Endothelial cell of umbilical vein (primary cell): Measurements from ENCODE around the gene PCARE. TPM values are rescaled to one million over a fixed set of nuclear protein-coding genes. Genes with fewer than 3 reads are reported as not detected.
A peak's percentile ranks its signal among the peaks of the same experiment; 100 is the strongest.

ENCODE experiments used
- BruUV-seq: library from RNA; stranded (reverse); fragments of 400-500 nt; replicated peaks from 2 replicates; lab custom pipeline; 2021; lab: Mats Ljungman, UMichigan
- CTCF ChIA-PET: fragments of 300-600, 350-600 bp; sonication (Branson Sonifier 250); formaldehyde crosslinking; loops from one replicate; lab custom pipeline; 2021; ENCODE audit warnings: antibody characterized with exemption, inconsistent platforms; lab: Charles Lee
- POLR2A ChIA-PET: fragments of 300-600, 350-600 bp; sonication (Branson Sonifier 250); formaldehyde crosslinking; loops from one replicate; lab custom pipeline; 2021; ENCODE audit warnings: antibody characterized with exemption, inconsistent platforms; lab: Charles Lee
- DNase-seq: peaks from one replicate; pipeline ENCODE4 v3.0.0-alpha.2; 2011; ENCODE audit warnings: low read depth, low spot score
- FAIRE-seq: peaks from 2 replicates; lab custom pipeline; 2011; peaks lifted over from hg19 to GRCh38; lab: Jason Lieb, UNC
- H2AFZ ChIP-seq: 2 replicates; pipeline ENCODE4 v1.6.0; 2012; ENCODE audit warnings: low read depth, low read length, control low read depth, inconsistent platforms
- H3K27ac ChIP-seq: 2 replicates; pipeline ENCODE4 v1.5.1; 2011; ENCODE audit warnings: low read depth, mild to moderate bottlenecking, control low read depth, low read length, moderate library complexity; ENCODE audit not compliant: insufficient read depth
- H3K27me3 ChIP-seq, 2 experiments: 2 replicates each; pipeline versions ENCODE4 v1.6.0 to v1.6.1; 2011; ENCODE audit warnings: low read length in 2 of 2, mixed read lengths in 1 of 2; ENCODE audit not compliant: control insufficient read depth in 2 of 2, insufficient read depth in 2 of 2
- H3K36me3 ChIP-seq, 2 experiments: 2 replicates in 1 of 2; 3 replicates in 1 of 2; pipeline ENCODE4 v1.5.1; 2011; ENCODE audit warnings: low read length in 2 of 2, mild to moderate bottlenecking in 1 of 2, moderate library complexity in 1 of 2; ENCODE audit not compliant: control insufficient read depth in 2 of 2, insufficient read depth in 2 of 2; ENCODE audit errors: extremely low read depth in 1 of 2
- H3K4me1 ChIP-seq: 3 replicates; pipeline ENCODE4 v1.5.1; 2011; ENCODE audit warnings: mild to moderate bottlenecking, low read length; ENCODE audit not compliant: control insufficient read depth, insufficient read depth; ENCODE audit errors: extremely low read depth
- H3K4me2 ChIP-seq: 2 replicates; pipeline ENCODE4 v1.6.1; 2011; ENCODE audit warnings: low read length, control low read depth, mixed read lengths; ENCODE audit not compliant: insufficient read depth
- H3K4me3 ChIP-seq, 3 experiments: fragments of 200-600 bp in 1 of 3; sonication (generic), shearing (Covaris generic) in 1 of 3; replicated peaks in 1 of 3; 2 replicates each; pipeline ENCODE4 v1.5.1; 2011 to 2016; ENCODE audit warnings: control low read depth in 3 of 3, low read length in 3 of 3, mild to moderate bottlenecking in 2 of 3, inconsistent platforms in 1 of 3, low read depth in 1 of 3, moderate library complexity in 1 of 3; ENCODE audit not compliant: insufficient read depth in 1 of 3
- H3K79me2 ChIP-seq: 2 replicates; pipeline ENCODE4 v1.6.0; 2012; ENCODE audit warnings: low read length, inconsistent platforms; ENCODE audit not compliant: control insufficient read depth, insufficient read depth
- H3K9ac ChIP-seq: replicated peaks from 2 replicates; pipeline ENCODE3; 2011; ENCODE audit warnings: low read length, control low read depth; ENCODE audit not compliant: insufficient read depth; ENCODE audit errors: extremely low read depth
- H3K9me1 ChIP-seq: replicated peaks from 3 replicates; pipeline ENCODE4 v1.6.0; 2011; ENCODE audit warnings: mild to moderate bottlenecking, low read length; ENCODE audit not compliant: control insufficient read depth, insufficient read depth; ENCODE audit errors: extremely low read depth
- H3K9me3 ChIP-seq: replicated peaks from 2 replicates; pipeline ENCODE4 v1.5.1; 2012; ENCODE audit warnings: low read length, inconsistent platforms; ENCODE audit not compliant: control insufficient read depth, insufficient read depth
- H4K20me1 ChIP-seq: replicated peaks from 2 replicates; pipeline ENCODE3; 2011; ENCODE audit warnings: mild to moderate bottlenecking, low read length; ENCODE audit not compliant: control insufficient read depth, insufficient read depth; ENCODE audit errors: extremely low read depth
- CTCF ChIP-seq, 2 donors: IDR thresholded peaks; 1 replicate in 1 of 2; 2 replicates in 1 of 2; pipeline ENCODE4 v1.5.1; 2011; ENCODE audit warnings: low read length in 2 of 2, mild to moderate bottlenecking in 2 of 2, moderate library complexity in 2 of 2, control low read depth in 1 of 2, inconsistent platforms in 1 of 2, low read depth in 1 of 2; ENCODE audit not compliant: insufficient read depth in 1 of 2; ENCODE audit errors: extremely low read depth in 1 of 2
- EZH2 ChIP-seq: IDR thresholded peaks from 2 replicates; pipeline ENCODE4 v1.6.1; 2012; ENCODE audit warnings: borderline replicate concordance, low read depth, mild to moderate bottlenecking, moderate library complexity, low read length, inconsistent platforms; ENCODE audit not compliant: severe bottlenecking
- FOS ChIP-seq: IDR thresholded peaks from 2 replicates; pipeline ENCODE4 v1.6.1; 2011; ENCODE audit warnings: mild to moderate bottlenecking, low read length, moderate library complexity, borderline replicate concordance; ENCODE audit not compliant: insufficient read depth
- GATA2 ChIP-seq: IDR thresholded peaks from 2 replicates; pipeline ENCODE4 v1.7.0; 2011; ENCODE audit warnings: low read depth, mild to moderate bottlenecking, moderate library complexity, mixed read lengths, low read length; ENCODE audit not compliant: insufficient read length, insufficient read depth
- JUN ChIP-seq: IDR thresholded peaks from 2 replicates; pipeline ENCODE4 v1.6.1; 2011; ENCODE audit warnings: borderline replicate concordance, low read depth; ENCODE audit not compliant: insufficient read length, insufficient read depth
- MAX ChIP-seq: IDR thresholded peaks from 2 replicates; pipeline ENCODE4 v1.6.1; 2011; ENCODE audit not compliant: insufficient read depth, insufficient read length
- MYC ChIP-seq: IDR thresholded peaks from one replicate; pipeline ENCODE4 v1.6.1; 2011; ENCODE audit warnings: mild to moderate bottlenecking, low read depth, low read length
- POLR2A ChIP-seq: IDR thresholded peaks from 2 replicates; pipeline ENCODE4 v1.6.1; 2012; ENCODE audit warnings: low read depth, mild to moderate bottlenecking, control low read depth, low read length
- POLR2AphosphoS5 ChIP-seq: IDR thresholded peaks from 2 replicates; pipeline ENCODE4 v1.6.1; 2012; ENCODE audit warnings: low read depth, mild to moderate bottlenecking, control low read depth, low read length, moderate library complexity; ENCODE audit not compliant: insufficient read depth
- dilution Hi-C: fragments of 300-500 bp; cut with MboI; formaldehyde crosslinking; loops from one replicate; pipeline ENCODE4 v1.15.0; 2019; ENCODE audit warnings: low sequenced_read_pairs; ENCODE audit not compliant: extremely low pct_ligation_motif_present
- intact Hi-C: fragments of 100-400 bp; cut with micrococcal nuclease; formaldehyde crosslinking; loops from one replicate; pipeline ENCODE4 v1.10.0; 2022
- polyA plus RNA-seq, 4 experiments: library from polyadenylated mRNA; depleted of rRNA in 3 of 4; stranded (reverse) in 3 of 4; unstranded in 1 of 4; fragments of >200 nt; gene quantifications; 2 replicates each; pipeline versions ENCODE4 v1.2.1 to v1.2.3, GENCODE V29; 2011 to 2012; ENCODE audit warnings: missing spikeins in 1 of 4
- total RNA-seq: library from RNA; stranded (reverse); gene quantifications from 2 replicates; pipeline ENCODE4 v1.2.3, GENCODE V29; 2021

PCARE gene
- total and polyA plus RNA-seq, 2 donors (not counting 3 experiments of a cell fraction or from before 2014, with no cell fraction given): not detected

DNA sequence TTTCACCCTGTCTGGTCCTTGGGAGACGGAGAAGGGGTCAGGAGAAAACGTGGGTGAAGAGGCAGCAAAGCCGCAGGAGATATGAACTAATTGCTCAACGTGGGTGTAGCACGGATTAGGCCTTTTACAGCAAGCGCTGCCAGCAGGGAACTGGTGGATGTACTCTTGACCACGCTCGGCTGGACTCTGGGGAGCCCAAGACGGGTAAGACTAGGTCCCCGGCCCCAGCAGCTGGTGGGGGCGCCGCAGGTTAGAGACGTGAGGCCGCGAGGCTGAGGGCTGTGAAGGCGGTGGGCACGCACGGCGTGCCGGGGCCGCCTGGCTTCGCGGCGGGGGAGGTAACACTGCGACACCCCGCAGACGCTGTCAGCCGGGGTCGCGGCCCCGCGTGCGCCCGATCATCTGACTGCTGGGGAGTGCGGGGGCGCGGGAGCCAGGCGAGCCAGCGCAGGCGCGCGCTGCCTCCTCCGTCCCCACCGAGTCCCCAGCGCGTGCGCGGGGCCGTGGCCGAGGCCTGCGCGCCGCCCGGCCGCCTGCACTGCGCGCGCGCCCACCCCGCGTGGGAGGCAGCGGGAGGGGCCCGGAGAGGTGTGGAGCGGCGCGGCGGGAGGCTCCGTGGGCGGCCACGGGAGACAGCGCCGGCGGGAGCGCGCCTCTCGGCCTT lies 40.8 kb upstream of the PCARE start, which contains the start of gene CLIP4:
CLIP4 (plus strand) TSS at position 470 of the 664 bp plus-strand sequence. CDS start 5,974 bp downstream, outside the sequence.
- no peak for FAIRE-seq
- no peaks in the 10 kb centered on the region for H3K36me3 ChIP-seq
- TF ChIP-seq JUN (no peak), CTCF (IDR thresholded peaks at IDR 0.05; ENCODE audit: extremely low read depth in 1 of 2, insufficient read depth in 1 of 2, low read depth in 1 of 2, low read length in 2 of 2) (no peak), POLR2A (peak; percentile 22)
- CTCF ChIA-PET: no interaction called here
- peak within 1 kb of the TSS; percentile 91 for H3K9ac ChIP-seq
- no peaks in the 10 kb centered on the region for H3K9me3 ChIP-seq
- H3K27me3 ChIP-seq: no peaks in the 10 kb centered on the region
- no peaks in the 10 kb centered on the region for H4K20me1 ChIP-seq
- DNase-seq: peak; percentile 40
- intact Hi-C loops (loop anchor here (5.0 kb wide), 1 partner anchor 82 kb away; no protein-coding TSS in a partner anchor), dilution Hi-C loops (no loop called here)
- BruUV-seq: no TSS peak
- peak within 1 kb of the TSS; percentile 63 to 91 (median 91) for H3K4me3 ChIP-seq
- peak within 1 kb of the TSS; percentile 92 for H2AFZ ChIP-seq
- H3K9me1 ChIP-seq: no peaks in the 10 kb centered on the region
- peak within 1 kb of the TSS; percentile 80 for H3K27ac ChIP-seq
- H3K79me2 ChIP-seq: peaks cover 27% of the 10 kb centered on the region
- POLR2A ChIA-PET: interaction anchor here (0.6 kb wide), 1 partner anchor 88 kb away, joined by 3 read pairs; no protein-coding TSS in a partner anchor
- H3K4me2 ChIP-seq: peak within 1 kb of the TSS; percentile 97
- H3K4me1 ChIP-seq: peaks cover 31% of the 10 kb centered on the region

DNA sequence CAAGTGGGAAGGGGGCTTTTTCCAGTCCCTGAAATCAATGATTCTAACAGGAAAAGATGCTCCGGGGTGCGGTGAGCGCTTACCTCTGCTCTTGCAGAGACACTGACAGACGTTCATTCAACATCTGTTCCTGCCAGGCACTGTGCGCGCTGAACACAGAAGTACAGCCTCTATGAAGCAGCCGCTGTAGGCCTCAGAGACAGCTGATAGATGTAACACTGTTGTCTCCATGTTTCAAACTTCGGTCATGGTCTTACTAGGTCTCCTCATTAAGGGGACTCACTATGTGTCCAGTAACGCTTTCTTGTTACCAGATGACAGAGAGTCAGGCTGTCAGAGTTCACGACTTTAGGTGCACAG lies 40.2 kb upstream of the PCARE start:
- no peak for TF ChIP-seq CTCF (IDR thresholded peaks at IDR 0.05; ENCODE audit: extremely low read depth in 1 of 2, insufficient read depth in 1 of 2, low read depth in 1 of 2, low read length in 2 of 2)
- TF ChIP-seq JUN: no peak
- TF ChIP-seq EZH2: no peak
- no peak for TF ChIP-seq GATA2
- no peak for TF ChIP-seq FOS
- TF ChIP-seq MYC: no peak
- no peak for TF ChIP-seq POLR2AphosphoS5
- no peak for TF ChIP-seq MAX
- no peak for TF ChIP-seq POLR2A
- Histone ChIP-seq H3K4me2 (peak overlapping the region; percentile 58), H3K9me3 (no peaks in the 10 kb centered on the region), H3K27me3 (no peaks in the 10 kb centered on the region), H4K20me1 (no peaks in the 10 kb centered on the region), H3K4me1 (peaks cover 31% of the 10 kb centered on the region), H3K9ac (no peak overlapping the region), H2AFZ (peak overlapping the region; percentile 92), H3K36me3 (no peaks in the 10 kb centered on the region), H3K79me2 (peaks cover 23% of the 10 kb centered on the region), H3K4me3 (no peak overlapping the region), H3K27ac (no peak overlapping the region), H3K9me1 (no peaks in the 10 kb centered on the region)
- no TSS peak for BruUV-seq
- ChIA-PET POLR2A (no interaction called here), CTCF (no interaction called here)
- DNase-seq (no peak), FAIRE-seq (no peak)
- dilution Hi-C loops: no loop called here
- intact Hi-C loops: no loop called here
